ENCODE results near the gene PCDHB4. TPM values are rescaled to one million over a fixed set of nuclear protein-coding genes. Genes with fewer than 3 reads are reported as not detected.
"Not testable (repeated sequence)": the region's sequence is repeated elsewhere in the genome, so short reads cannot be mapped to it uniquely, and the experiment has no call there.

Gene PCDHB4
- total RNA-seq, 2 donors from 2014 or later: not detected

DNA sequence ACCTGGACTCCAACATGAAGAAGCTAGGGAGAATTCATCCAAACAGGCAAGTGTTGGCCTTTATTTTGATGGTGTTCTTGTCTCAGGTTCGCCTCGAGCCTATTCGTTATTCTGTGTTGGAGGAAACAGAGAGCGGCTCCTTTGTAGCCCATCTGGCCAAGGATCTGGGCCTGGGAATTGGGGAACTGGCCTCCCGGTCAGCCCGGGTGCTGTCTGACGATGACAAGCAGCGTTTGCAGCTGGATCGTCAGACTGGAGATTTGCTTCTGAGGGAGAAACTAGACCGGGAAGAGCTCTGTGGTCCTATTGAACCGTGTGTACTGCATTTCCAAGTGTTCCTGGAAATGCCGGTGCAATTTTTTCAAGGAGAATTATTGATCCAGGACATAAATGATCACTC, 367 bp downstream of the PCDHB4 start:
- Mint-ChIP-seq H3K9me3 (no peaks in the 10 kb centered on the region), H3K36me3 (peaks cover 6% of the 10 kb centered on the region), H3K27me3 (no peaks in the 10 kb centered on the region), H3K4me1 (ENCODE audit: low read depth in 2 of 2) (no peaks in the 10 kb centered on the region), H3K4me3 (no peak overlapping the region), H3K27ac (no peak overlapping the region)
- ATAC-seq (no peak), DNase-seq (ENCODE audit: low spot score) (no peak)

DNA sequence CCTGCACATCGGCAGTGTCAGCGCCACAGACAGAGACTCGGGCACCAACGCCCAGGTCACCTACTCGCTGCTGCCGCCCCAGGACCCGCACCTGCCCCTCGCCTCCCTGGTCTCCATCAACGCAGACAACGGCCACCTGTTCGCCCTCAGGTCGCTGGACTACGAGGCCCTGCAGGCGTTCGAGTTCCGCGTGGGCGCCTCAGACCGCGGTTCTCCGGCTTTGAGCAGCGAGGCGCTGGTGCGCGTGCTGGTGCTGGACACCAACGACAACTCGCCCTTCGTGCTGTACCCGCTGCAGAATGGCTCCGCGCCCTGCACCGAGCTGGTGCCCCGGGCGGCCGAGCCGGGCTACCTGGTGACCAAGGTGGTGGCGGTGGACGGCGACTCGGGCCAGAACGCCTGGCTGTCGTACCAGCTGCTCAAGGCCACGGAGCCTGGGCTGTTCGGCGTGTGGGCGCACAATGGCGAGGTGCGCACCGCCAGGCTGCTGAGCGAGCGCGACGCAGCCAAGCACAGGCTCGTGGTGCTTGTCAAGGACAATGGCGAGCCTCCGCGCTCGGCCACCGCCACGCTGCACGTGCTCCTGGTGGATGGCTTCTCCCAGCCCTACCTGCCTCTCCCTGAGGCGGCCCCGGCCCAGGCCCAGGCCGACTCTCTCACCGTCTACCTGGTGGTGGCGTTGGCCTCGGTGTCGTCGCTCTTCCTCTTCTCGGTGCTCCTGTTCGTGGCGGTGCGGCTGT, 1.9 kb downstream of the PCDHB4 start:
- not testable (repeated sequence) for H3K9me3 Mint-ChIP-seq; H3K36me3 Mint-ChIP-seq; ATAC-seq; DNase-seq (ENCODE audit: low spot score); H3K4me3 Mint-ChIP-seq; H3K27me3 Mint-ChIP-seq; H3K27ac Mint-ChIP-seq; H3K4me1 Mint-ChIP-seq (ENCODE audit: low read depth in 2 of 2)

DNA sequence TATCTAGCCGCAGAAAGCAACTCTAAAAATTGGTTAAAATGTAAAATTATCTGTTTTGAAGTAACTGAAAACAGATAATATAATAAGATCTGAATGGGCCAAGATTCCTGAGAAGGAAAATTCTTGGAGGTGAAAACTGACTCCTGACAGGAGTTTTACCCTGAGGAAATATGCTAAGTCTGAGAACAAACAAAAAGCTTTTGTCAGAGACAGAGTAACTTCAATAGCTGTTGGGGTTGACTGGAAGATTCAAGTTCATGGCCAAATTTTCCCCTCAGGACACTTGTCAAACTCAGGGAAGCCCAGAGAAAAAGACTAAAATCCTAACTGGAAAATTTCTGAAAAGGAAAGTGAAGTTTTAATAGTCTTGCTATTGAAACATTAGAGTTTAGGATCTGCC, 5.7 kb downstream of the PCDHB4 start:
- Mint-ChIP-seq H3K4me1 (ENCODE audit: low read depth in 2 of 2) (no peaks in the 10 kb centered on the region), H3K36me3 (peaks cover 6% of the 10 kb centered on the region), H3K9me3 (peaks cover 3% of the 10 kb centered on the region), H3K27ac (no peak overlapping the region), H3K27me3 (no peaks in the 10 kb centered on the region), H3K4me3 (no peak overlapping the region)
- ATAC-seq (no peak), DNase-seq (ENCODE audit: low spot score) (no peak)

DNA sequence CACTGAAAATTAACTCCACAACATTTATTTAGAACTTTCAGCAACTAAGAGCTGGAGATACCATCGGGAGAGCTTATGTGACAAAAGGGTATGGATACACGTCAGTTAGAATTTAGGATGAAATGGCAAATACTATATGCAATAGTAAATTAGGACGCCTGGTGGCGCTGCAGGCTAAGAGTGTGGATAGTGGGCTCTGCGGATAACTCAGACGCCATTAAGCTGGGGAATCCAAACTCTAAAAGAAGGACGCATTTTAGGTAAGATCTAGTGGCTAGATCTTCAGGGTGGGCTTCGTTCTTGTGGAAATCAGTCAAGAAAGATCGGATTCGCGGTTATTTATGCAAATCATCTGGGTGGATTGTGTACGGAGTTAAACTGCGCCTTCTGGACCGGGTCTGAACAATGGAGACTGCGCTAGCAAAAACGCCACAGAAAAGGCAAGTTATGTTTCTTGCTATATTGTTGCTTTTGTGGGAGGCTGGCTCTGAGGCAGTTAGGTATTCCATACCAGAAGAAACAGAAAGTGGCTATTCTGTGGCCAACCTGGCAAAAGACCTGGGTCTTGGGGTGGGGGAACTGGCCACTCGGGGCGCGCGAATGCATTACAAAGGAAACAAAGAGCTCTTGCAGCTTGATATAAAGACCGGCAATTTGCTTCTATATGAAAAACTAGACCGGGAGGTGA, 13.6 kb downstream of the PCDHB4 start, which contains the start of gene PCDHB5:
Gene PCDHB5 (plus strand): TSS at position 177 of the 688 bp plus-strand sequence. CDS start 229 bp downstream, at position 406.
- H3K4me1 Mint-ChIP-seq (ENCODE audit: low read depth in 2 of 2): peaks cover 0 to 3% of the 10 kb centered on the region in 2 donors
- peaks cover 13% of the 10 kb centered on the region for H3K36me3 Mint-ChIP-seq
- H3K4me3 Mint-ChIP-seq: peak within 1 kb of the TSS; percentile 34
- peaks cover 15% of the 10 kb centered on the region for H3K9me3 Mint-ChIP-seq
- H3K27me3 Mint-ChIP-seq: peaks cover 0 to 14% of the 10 kb centered on the region in 2 donors
- DNase-seq (ENCODE audit: low spot score) (no peak), ATAC-seq (no peak)
- H3K27ac Mint-ChIP-seq: no peak within 1 kb of the TSS

DNA sequence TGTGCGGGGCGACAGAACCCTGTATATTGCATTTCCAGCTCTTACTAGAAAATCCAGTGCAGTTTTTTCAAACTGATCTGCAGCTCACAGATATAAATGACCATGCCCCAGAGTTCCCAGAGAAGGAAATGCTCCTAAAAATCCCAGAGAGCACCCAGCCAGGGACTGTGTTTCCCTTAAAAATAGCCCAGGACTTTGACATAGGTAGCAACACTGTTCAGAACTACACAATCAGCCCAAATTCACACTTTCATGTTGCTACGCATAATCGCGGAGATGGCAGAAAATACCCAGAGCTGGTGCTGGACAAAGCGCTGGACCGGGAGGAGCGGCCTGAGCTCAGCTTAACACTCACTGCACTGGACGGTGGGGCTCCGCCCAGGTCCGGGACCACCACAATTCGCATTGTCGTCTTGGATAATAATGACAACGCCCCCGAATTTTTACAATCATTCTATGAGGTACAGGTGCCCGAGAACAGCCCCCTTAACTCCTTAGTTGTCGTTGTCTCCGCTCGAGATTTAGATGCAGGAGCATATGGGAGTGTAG, 14.2 kb downstream of the PCDHB4 start:
- Mint-ChIP-seq H3K27me3 (peaks cover 0 to 14% of the 10 kb centered on the region in 2 donors), H3K4me3 (no peak overlapping the region), H3K27ac (no peak overlapping the region), H3K36me3 (peaks cover 13% of the 10 kb centered on the region), H3K4me1 (ENCODE audit: low read depth in 2 of 2) (peaks cover 0 to 3% of the 10 kb centered on the region in 2 donors), H3K9me3 (peaks cover 15% of the 10 kb centered on the region)
- DNase-seq (ENCODE audit: low spot score) (no peak), ATAC-seq (no peak)

DNA sequence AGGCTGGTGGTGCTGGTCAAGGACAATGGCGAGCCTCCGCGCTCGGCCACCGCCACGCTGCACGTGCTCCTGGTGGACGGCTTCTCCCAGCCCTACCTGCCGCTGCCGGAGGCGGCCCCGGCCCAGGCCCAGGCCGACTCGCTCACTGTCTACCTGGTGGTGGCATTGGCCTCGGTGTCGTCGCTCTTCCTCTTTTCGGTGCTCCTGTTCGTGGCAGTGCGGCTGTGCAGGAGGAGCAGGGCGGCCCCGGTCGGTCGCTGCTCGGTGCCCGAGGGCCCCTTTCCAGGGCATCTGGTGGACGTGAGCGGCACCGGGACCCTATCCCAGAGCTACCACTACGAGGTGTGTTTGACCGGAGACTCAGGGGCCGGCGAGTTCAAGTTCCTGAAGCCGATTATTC, 15.7 kb downstream of the PCDHB4 start:
- DNase-seq (ENCODE audit: low spot score); ATAC-seq; H3K27ac Mint-ChIP-seq; H3K4me1 Mint-ChIP-seq (ENCODE audit: low read depth in 2 of 2); H3K4me3 Mint-ChIP-seq: not testable (repeated sequence)
- peaks cover 0 to 23% of the 10 kb centered on the region in 2 donors for H3K27me3 Mint-ChIP-seq
- H3K36me3 Mint-ChIP-seq: peaks cover 20% of the 10 kb centered on the region
- H3K9me3 Mint-ChIP-seq: peaks cover 18% of the 10 kb centered on the region

DNA sequence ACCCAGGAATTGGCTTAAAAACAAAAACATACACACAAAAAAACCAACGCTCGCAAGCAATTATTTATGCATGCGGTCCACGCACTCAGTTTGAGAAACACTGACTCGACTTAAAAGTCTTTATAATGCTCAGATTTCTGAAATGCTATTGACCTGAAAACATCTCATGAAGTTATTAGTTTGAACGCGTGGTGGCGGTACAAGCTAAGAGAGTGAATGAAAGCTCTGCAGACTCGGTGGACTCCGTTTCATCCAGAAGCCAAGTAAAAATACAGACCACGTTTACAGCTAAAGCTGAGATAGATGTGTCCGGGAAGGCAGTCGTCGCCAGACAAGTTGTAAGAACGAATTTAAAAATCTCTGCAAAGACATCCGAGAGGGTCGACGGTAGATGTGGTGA, 28.2 kb downstream of the PCDHB4 start, which contains the start of gene PCDHB6:
Gene PCDHB6 (plus strand): TSS at position 246 of the 400 bp plus-strand sequence. CDS start 201 bp downstream, outside the sequence.
- DNase-seq (ENCODE audit: low spot score): no peak
- Mint-ChIP-seq H3K4me1 (ENCODE audit: low read depth in 2 of 2) (no peaks in the 10 kb centered on the region), H3K36me3 (peaks cover 10% of the 10 kb centered on the region)

DNA sequence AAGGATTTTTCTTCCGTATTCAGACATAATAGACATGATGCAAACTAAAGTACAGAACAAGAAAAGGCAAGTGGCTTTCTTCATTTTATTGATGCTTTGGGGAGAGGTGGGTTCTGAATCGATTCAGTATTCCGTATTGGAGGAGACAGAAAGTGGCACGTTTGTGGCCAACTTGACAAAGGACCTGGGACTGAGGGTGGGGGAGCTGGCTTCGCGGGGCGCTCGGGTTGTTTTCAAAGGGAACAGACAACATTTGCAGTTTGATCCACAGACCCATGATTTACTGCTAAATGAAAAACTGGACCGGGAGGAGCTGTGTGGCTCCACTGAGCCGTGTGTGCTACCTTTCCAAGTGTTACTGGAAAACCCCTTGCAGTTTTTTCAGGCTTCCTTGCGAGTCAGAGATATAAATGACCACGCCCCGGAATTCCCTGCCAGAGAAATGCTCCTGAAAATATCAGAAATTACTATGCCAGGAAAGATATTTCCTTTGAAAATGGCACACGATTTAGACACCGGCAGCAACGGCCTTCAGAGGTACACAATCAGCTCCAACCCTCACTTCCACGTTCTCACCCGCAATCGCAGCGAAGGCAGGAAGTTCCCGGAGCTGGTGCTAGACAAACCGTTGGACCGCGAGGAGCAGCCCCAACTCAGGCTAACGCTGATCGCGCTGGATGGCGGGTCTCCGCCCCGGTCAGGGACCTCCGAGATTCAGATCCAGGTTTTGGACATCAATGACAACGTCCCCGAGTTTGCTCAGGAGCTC, 28.8 kb downstream of the PCDHB4 start:
- Mint-ChIP-seq H3K4me1 (ENCODE audit: low read depth in 2 of 2) (no peaks in the 10 kb centered on the region), H3K27ac (no peak overlapping the region), H3K9me3 (peaks cover 6% of the 10 kb centered on the region), H3K36me3 (peaks cover 10% of the 10 kb centered on the region), H3K27me3 (peaks cover 0 to 23% of the 10 kb centered on the region in 2 donors), H3K4me3 (no peak overlapping the region)
- no peak for ATAC-seq
- no peak for DNase-seq (ENCODE audit: low spot score)

More for the DNA sequence above, 28.2 kb downstream of the PCDHB4 start, which contains the start of gene PCDHB6:
- no peak for ATAC-seq
- Mint-ChIP-seq H3K27ac (no peak within 1 kb of the TSS), H3K4me3 (no peak within 1 kb of the TSS), H3K27me3 (peaks cover 0 to 23% of the 10 kb centered on the region in 2 donors), H3K9me3 (peaks cover 6% of the 10 kb centered on the region)

DNA sequence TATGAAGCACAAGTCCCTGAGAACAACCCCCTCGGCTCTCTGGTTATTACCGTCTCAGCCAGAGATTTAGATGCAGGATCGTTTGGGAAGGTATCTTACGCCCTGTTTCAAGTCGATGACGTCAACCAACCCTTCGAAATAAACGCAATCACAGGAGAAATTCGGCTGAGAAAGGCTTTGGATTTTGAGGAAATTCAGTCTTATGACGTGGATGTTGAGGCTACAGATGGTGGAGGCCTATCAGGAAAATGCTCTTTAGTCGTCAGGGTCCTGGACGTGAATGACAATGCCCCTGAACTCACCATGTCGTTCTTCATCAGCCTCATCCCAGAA, 29.3 kb downstream of the PCDHB4 start:
- H3K27me3 Mint-ChIP-seq: peaks cover 0 to 20% of the 10 kb centered on the region in 2 donors
- peaks cover 4% of the 10 kb centered on the region for H3K9me3 Mint-ChIP-seq
- H3K4me1 Mint-ChIP-seq (ENCODE audit: low read depth in 2 of 2): no peaks in the 10 kb centered on the region
- H3K4me3 Mint-ChIP-seq: no peak overlapping the region
- peaks cover 10% of the 10 kb centered on the region for H3K36me3 Mint-ChIP-seq
- DNase-seq (ENCODE audit: low spot score): no peak
- no peak overlapping the region for H3K27ac Mint-ChIP-seq
- ATAC-seq: no peak

DNA sequence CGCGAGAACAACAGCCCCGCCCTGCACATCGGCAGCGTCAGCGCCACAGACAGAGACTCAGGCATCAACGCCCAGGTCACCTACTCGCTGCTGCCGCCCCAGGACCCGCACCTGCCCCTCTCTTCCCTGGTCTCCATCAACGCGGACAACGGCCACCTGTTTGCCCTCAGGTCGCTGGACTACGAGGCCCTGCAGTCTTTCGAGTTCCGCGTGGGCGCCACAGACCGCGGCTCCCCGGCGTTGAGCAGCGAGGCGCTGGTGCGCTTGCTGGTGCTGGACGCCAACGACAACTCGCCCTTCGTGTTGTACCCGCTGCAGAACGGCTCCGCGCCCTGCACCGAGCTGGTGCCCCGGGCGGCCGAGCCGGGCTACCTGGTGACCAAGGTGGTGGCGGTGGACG, 30.0 kb downstream of the PCDHB4 start:
- H3K36me3 Mint-ChIP-seq: peaks cover 13% of the 10 kb centered on the region
- DNase-seq (ENCODE audit: low spot score); H3K9me3 Mint-ChIP-seq; H3K27ac Mint-ChIP-seq; H3K4me3 Mint-ChIP-seq; ATAC-seq; H3K4me1 Mint-ChIP-seq (ENCODE audit: low read depth in 2 of 2): not testable (repeated sequence)
- H3K27me3 Mint-ChIP-seq: peaks cover under 1 to 16% of the 10 kb centered on the region in 2 donors

DNA sequence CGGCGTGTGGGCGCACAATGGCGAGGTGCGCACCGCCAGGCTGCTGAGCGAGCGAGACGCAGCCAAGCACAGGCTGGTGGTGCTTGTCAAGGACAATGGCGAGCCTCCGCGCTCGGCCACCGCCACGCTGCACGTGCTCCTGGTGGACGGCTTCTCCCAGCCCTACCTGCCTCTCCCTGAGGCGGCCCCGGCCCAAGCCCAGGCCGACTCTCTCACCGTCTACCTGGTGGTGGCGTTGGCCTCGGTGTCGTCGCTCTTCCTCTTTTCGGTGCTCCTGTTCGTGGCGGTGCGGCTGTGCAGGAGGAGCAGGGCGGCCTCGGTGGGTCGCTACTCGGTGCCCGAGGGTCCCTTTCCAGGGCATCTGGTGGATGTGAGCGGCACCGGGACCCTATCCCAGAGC, 30.5 kb downstream of the PCDHB4 start:
- peaks cover 16% of the 10 kb centered on the region for H3K36me3 Mint-ChIP-seq
- not testable (repeated sequence) for H3K27ac Mint-ChIP-seq; H3K9me3 Mint-ChIP-seq; H3K4me3 Mint-ChIP-seq; DNase-seq (ENCODE audit: low spot score); ATAC-seq; H3K4me1 Mint-ChIP-seq (ENCODE audit: low read depth in 2 of 2)
- peaks cover 2 to 16% of the 10 kb centered on the region in 2 donors for H3K27me3 Mint-ChIP-seq

DNA sequence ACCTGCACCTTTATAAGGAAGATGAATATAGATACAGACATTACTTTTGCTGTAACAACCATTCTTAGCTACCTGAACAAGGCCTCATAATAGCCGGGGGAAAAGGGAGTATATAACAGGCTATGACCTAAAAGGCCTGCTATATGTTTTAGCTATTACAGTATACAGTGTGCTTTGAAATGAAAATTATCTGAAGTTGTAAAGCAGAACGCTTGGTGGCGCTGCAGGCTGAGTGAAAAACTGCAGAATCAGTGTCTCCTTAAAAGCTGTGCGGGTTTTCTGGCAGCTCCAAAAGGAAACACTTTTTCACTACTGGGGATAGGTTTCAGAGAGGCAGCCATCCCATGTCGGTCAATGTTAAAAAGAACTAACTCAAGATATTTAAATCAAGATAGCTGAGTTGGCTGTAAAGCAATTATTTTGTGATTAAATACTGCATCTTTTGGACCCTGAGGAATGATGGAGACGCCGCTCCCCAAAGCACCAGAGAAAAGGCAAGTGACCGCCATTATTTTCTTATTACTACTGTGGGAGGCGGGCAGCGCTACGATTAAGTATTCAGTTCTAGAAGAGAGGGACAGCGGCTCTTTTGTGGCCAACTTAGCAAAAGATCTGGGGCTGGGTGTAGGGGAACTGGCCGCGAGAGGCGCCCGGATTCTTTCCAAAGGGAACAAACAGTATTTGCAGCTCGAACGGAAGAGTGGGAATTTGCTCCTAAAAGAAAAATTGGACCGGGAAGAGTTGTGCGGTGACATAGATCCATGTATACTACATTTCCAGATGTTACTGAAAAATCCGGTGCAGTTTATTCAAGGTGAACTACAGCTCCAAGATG, 34.1 kb downstream of the PCDHB4 start:
- ATAC-seq (no peak), DNase-seq (ENCODE audit: low spot score) (no peak)
- no peak overlapping the region for H3K27ac Mint-ChIP-seq
- H3K9me3 Mint-ChIP-seq: peaks cover 2% of the 10 kb centered on the region
- peaks cover 4% of the 10 kb centered on the region in 2 donors for H3K27me3 Mint-ChIP-seq
- H3K4me3 Mint-ChIP-seq: no peak overlapping the region
- H3K36me3 Mint-ChIP-seq: peaks cover 10% of the 10 kb centered on the region
- H3K4me1 Mint-ChIP-seq (ENCODE audit: low read depth in 2 of 2): no peaks in the 10 kb centered on the region

DNA sequence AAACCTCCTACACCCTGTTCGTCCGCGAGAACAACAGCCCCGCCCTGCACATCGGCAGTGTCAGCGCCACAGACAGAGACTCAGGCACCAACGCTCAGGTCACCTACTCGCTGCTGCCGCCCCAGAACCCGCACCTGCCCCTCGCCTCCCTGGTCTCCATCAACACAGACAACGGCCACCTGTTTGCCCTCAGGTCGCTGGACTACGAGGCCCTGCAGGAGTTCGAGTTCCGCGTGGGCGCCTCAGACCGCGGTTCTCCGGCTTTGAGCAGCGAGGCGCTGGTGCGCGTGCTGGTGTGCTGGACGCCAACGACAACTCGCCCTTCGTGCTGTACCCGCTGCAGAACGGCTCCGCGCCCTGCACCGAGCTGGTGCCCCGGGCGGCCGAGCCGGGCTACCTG, 35.7 kb downstream of the PCDHB4 start:
- not testable (repeated sequence) for H3K36me3 Mint-ChIP-seq; H3K9me3 Mint-ChIP-seq; H3K27me3 Mint-ChIP-seq; H3K4me1 Mint-ChIP-seq (ENCODE audit: low read depth in 2 of 2); H3K4me3 Mint-ChIP-seq; H3K27ac Mint-ChIP-seq; DNase-seq (ENCODE audit: low spot score); ATAC-seq
